Glutamatergic neuron (in vitro differentiated cells): ENCODE data around the gene NUDT22. TPM values are rescaled to one million over a fixed set of nuclear protein-coding genes. Genes with fewer than 3 reads are reported as not detected.
A peak's percentile ranks its signal among the peaks of the same experiment; 100 is the strongest.

Experiments
- DNase-seq: peaks from one replicate; pipeline ENCODE4 v3.0.0; 2022
- H3K27ac Mint-ChIP-seq: one replicate; pipeline ENCODE4 v1.8.0; 2020; ENCODE audit warnings: mild to moderate bottlenecking, mixed read lengths, inconsistent platforms; ENCODE audit not compliant: unreplicated experiment
- H3K27me3 Mint-ChIP-seq: one replicate; pipeline ENCODE4 v1.8.0; 2020; ENCODE audit warnings: mild to moderate bottlenecking, moderate library complexity, mixed read lengths, inconsistent platforms; ENCODE audit not compliant: unreplicated experiment
- H3K36me3 Mint-ChIP-seq: one replicate; pipeline ENCODE4 v1.8.0; 2020; ENCODE audit warnings: mild to moderate bottlenecking, mixed read lengths, inconsistent platforms; ENCODE audit not compliant: unreplicated experiment
- H3K4me1 Mint-ChIP-seq: one replicate; pipeline ENCODE4 v1.8.0; 2020; ENCODE audit warnings: mild to moderate bottlenecking, low read depth, mixed read lengths, inconsistent platforms; ENCODE audit not compliant: unreplicated experiment
- H3K4me3 Mint-ChIP-seq: one replicate; pipeline ENCODE4 v1.8.0; 2020; ENCODE audit warnings: mild to moderate bottlenecking, mixed read lengths, inconsistent platforms; ENCODE audit not compliant: unreplicated experiment
- H3K9me3 Mint-ChIP-seq: one replicate; pipeline ENCODE4 v1.8.0; 2020; ENCODE audit warnings: mild to moderate bottlenecking, moderate library complexity, mixed read lengths, inconsistent platforms; ENCODE audit not compliant: unreplicated experiment
- total RNA-seq: library from RNA; stranded (reverse); fragmentation: NEBNext Ultra II Directional; extraction: Animal tissue kit (Norgen Biotek cat#: 25700); gene quantifications from one replicate; pipeline ENCODE4 v1.2.1, GENCODE V29; 2021; ENCODE audit not compliant: unreplicated experiment
- TF ChIP-seq, protein P1 (sequence below): fragments of 200-600 bp; sonication (generic); IDR thresholded peaks from one replicate; pipeline ENCODE4 v1.5.0; 2021; ENCODE audit not compliant: partially characterized antibody, unreplicated experiment

The NUDT22 gene
- total RNA-seq, 1 donor from 2014 or later, result 37.0 TPM

DNA sequence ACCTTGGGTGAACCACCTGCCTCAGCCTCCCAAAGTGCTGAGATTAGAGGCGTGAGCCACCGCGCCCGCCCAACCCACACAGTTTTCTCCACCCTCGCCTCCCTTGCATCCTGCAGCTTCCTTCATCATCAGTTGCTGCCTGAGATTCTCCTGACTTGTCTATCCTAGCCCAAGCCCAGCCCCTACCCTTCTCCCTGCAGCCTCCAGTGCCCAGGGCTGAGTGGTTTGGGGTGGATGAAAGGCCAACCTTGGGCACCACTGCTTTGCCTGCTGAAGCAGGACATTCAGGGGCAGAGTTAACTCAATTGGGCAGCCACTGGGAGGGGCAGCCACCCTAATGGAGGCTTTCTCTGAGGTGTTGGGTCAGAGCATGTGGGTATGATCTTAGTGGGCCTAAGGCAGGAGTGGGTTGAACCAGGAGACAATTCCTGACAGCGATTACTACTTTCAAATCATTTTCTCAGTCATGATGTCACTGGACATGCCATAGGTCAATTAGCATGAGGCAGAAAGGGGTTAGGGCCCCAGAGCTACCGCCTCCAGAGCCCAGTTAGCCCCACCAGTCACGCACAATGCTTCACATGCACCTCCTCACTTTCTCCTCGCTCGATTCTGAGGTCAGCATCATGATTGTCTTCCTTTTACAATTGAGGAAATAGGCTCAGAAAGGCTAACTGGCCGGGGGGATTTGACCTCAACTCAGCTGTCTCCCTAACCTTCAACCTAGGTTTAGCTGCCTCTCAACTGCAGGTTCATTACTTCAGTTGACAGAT is 13.8 kb downstream of the NUDT22 start:
- H3K9me3 Mint-ChIP-seq, result peaks cover 11% of the 10 kb centered on the region
- peak overlapping the region; percentile 86 for H3K27ac Mint-ChIP-seq
- DNase-seq, result no peak
- peaks cover 1% of the 10 kb centered on the region for H3K4me1 Mint-ChIP-seq
- H3K4me3 Mint-ChIP-seq, result peak overlapping the region; percentile 94
- H3K27me3 Mint-ChIP-seq, result peaks cover 14% of the 10 kb centered on the region
- TF ChIP-seq, protein P1, sequence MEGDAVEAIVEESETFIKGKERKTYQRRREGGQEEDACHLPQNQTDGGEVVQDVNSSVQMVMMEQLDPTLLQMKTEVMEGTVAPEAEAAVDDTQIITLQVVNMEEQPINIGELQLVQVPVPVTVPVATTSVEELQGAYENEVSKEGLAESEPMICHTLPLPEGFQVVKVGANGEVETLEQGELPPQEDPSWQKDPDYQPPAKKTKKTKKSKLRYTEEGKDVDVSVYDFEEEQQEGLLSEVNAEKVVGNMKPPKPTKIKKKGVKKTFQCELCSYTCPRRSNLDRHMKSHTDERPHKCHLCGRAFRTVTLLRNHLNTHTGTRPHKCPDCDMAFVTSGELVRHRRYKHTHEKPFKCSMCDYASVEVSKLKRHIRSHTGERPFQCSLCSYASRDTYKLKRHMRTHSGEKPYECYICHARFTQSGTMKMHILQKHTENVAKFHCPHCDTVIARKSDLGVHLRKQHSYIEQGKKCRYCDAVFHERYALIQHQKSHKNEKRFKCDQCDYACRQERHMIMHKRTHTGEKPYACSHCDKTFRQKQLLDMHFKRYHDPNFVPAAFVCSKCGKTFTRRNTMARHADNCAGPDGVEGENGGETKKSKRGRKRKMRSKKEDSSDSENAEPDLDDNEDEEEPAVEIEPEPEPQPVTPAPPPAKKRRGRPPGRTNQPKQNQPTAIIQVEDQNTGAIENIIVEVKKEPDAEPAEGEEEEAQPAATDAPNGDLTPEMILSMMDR, result no peak
- no peaks in the 10 kb centered on the region for H3K36me3 Mint-ChIP-seq

DNA sequence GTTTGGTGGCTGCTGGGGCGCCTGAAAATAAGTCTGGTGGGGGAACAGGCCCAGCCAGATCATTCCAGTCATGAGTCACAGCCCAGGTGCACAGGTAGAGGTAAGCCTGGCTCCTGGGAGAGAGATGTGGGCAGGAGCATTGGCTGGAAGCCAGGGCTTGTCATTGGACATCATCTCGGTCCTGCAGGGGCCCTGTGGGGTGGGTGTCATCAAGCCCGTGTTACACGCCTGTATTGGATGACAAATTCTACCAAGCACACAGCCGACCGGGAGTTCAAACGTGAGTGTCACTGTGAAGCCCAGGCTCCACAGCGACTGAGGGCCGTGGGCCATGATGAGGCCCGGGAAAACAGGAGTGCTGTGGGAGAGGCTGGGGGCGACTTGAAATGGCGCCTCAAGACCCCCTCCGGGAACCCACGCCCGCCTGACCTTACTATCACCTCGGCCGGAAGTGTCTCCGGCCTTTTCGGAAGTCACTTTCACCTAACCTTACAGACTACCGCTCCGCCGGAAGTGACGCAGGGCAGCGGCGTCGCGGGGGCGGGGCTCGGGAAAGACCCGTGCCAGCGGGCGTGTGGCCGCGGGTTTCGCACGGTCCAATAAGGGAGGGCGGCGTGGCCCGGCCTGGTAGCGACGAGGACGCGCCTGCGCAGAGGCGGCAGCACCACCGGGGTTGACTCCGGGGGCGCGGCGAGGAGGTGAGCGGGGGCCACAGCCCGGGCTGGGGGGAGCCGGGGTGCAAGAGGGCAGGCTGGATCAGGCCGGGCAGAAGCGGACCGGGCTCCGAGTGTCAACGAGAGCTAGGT is 14.6 kb downstream of the NUDT22 start, which contains the start of gene FKBP2:
FKBP2 (plus strand) TSS at position 661 of the 806 bp plus-strand sequence. CDS start 1,293 bp downstream, outside the sequence.
- peaks cover 8% of the 10 kb centered on the region for H3K27me3 Mint-ChIP-seq
- peak within 1 kb of the TSS; percentile 86 for H3K27ac Mint-ChIP-seq
- TF ChIP-seq, protein P1, result no peak
- H3K9me3 Mint-ChIP-seq, result peaks cover 10% of the 10 kb centered on the region
- H3K4me1 Mint-ChIP-seq, result peaks cover 1% of the 10 kb centered on the region
- H3K4me3 Mint-ChIP-seq, result peak within 1 kb of the TSS; percentile 94
- no peaks in the 10 kb centered on the region for H3K36me3 Mint-ChIP-seq
- peak; percentile 97 for DNase-seq

- peak overlapping the region; percentile 94 for H3K4me3 Mint-ChIP-seq
- peaks cover 1% of the 10 kb centered on the region for H3K4me1 Mint-ChIP-seq
- H3K9me3 Mint-ChIP-seq, result peaks cover 10% of the 10 kb centered on the region
- TF ChIP-seq, protein P1, result no peak
- peak; percentile 100 for DNase-seq
- no peaks in the 10 kb centered on the region for H3K36me3 Mint-ChIP-seq
- peak overlapping the region; percentile 86 for H3K27ac Mint-ChIP-seq
- peaks cover 7% of the 10 kb centered on the region for H3K27me3 Mint-ChIP-seq
Measured at GRCh38 chr11:64241241-64241490, 15.1 kb downstream of the NUDT22 start.

DNA sequence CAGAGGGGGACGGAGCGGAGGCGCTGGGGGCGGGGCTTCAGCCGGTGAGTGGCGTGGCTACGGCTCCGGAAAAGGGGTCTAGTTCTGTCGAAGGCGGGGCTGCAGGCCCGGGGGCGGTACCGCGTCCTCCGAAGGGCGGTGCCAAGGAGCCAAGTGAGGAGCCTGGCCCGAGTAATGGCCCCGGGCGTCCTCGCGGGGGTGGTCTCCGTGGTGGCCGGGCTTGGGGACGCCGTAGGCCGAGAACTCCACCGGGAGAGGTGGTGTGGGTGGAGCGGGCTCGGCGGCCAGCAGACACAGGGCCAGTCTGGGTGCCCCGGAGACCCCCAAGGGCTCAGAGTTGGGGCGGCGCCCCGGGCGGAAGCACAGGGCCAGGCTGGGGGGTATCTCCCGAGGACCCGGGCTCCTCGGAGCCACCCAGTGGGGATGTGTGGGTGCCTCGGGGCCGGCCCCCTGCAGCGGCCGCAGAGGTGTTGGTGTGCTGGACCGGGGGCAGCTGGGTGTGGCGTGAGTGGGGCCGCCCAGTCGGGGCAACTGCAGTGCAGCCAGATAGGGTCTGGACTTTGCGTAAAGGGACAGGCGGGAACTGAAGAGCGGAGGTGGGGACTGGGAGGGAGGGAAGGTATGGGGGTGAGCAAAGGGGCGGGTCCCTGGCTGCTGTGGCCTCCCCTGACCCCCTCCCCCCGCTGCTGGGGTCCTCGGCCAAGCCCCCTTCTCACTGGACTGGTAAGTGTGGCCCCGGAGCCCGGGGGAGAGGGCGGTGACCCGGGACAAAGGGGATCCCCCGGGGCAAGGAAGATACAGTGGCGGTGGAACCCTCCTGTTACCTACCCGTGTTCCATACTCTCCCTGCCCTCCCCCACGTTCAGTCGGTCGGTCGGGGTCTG is 15.7 kb downstream of the NUDT22 start:
- DNase-seq, result peak; percentile 58
- Mint-ChIP-seq H3K4me1 (peaks cover 1% of the 10 kb centered on the region), H3K36me3 (no peaks in the 10 kb centered on the region), H3K9me3 (peaks cover 10% of the 10 kb centered on the region), H3K4me3 (peak overlapping the region; percentile 94), H3K27ac (peak overlapping the region; percentile 86), H3K27me3 (peaks cover 7% of the 10 kb centered on the region)
- TF ChIP-seq, protein P1, result no peak
